Activated T-helper 17 cell treated with anti-CD3 and anti-CD28 coated beads, Interleukin-2, amount 50 U/mL, for 72 hours (primary cell): ENCODE data around the gene DCP1B. TPM values are rescaled to one million over a fixed set of nuclear protein-coding genes. Genes with fewer than 3 reads are reported as not detected.

Experiments
- ATAC-seq: fragments of 150-1000 bp; cut with Tn5 transposase; replicated peaks from 2 replicates; pipeline ENCODE4 v1.10.0; 2021; ENCODE audit warnings: mild to moderate bottlenecking, moderate library complexity
- H3K27ac Mint-ChIP-seq: one replicate; pipeline ENCODE4 v1.8.0; 2022; ENCODE audit warnings: mixed read lengths
- H3K27me3 Mint-ChIP-seq: one replicate; pipeline ENCODE4 v1.8.0; 2022; ENCODE audit warnings: mixed read lengths
- H3K36me3 Mint-ChIP-seq: one replicate; pipeline ENCODE4 v1.8.0; 2022; ENCODE audit warnings: low read depth, mild to moderate bottlenecking, mixed read lengths
- H3K4me1 Mint-ChIP-seq: one replicate; pipeline ENCODE4 v1.8.0; 2022; ENCODE audit warnings: mixed read lengths
- H3K4me3 Mint-ChIP-seq: one replicate; pipeline ENCODE4 v1.8.0; 2022; ENCODE audit warnings: mild to moderate bottlenecking, mixed read lengths
- H3K9me3 Mint-ChIP-seq: one replicate; pipeline ENCODE4 v1.8.0; 2022; ENCODE audit warnings: mixed read lengths
- total RNA-seq, 2 donors: library from RNA; stranded (reverse); gene quantifications; one replicate each; pipeline ENCODE4 v1.2.3, GENCODE V29; 2022

Gene DCP1B
- total RNA-seq, 2 donors from 2014 or later: 16.9 to 19.7 TPM

- Mint-ChIP-seq H3K36me3 (no peaks in the 10 kb centered on the region), H3K4me1 (peaks cover 6% of the 10 kb centered on the region), H3K4me3 (no peak overlapping the region), H3K27ac (no peak overlapping the region), H3K9me3 (no peaks in the 10 kb centered on the region), H3K27me3 (peaks cover 28% of the 10 kb centered on the region)
- no peak for ATAC-seq
These were observed 28.2 kb upstream of the DCP1B start for GRCh38 chr12:2032506-2032905.

GRCh38 chr12:2029851-2030250, 25.6 kb upstream of the DCP1B start:
- Mint-ChIP-seq H3K27ac (no peak overlapping the region), H3K36me3 (no peaks in the 10 kb centered on the region), H3K27me3 (peaks cover 18% of the 10 kb centered on the region), H3K9me3 (no peaks in the 10 kb centered on the region), H3K4me3 (no peak overlapping the region), H3K4me1 (no peaks in the 10 kb centered on the region)
- no peak for ATAC-seq

GRCh38 chr12:2027351-2027750, 23.1 kb upstream of the DCP1B start:
- Mint-ChIP-seq H3K36me3 (no peaks in the 10 kb centered on the region), H3K27ac (no peak overlapping the region), H3K27me3 (peaks cover 10% of the 10 kb centered on the region), H3K4me3 (no peak overlapping the region), H3K4me1 (no peaks in the 10 kb centered on the region), H3K9me3 (no peaks in the 10 kb centered on the region)
- ATAC-seq: no peak

GRCh38 chr12:2023365-2023764, 19.1 kb upstream of the DCP1B start:
- no peaks in the 10 kb centered on the region for H3K4me1 Mint-ChIP-seq
- no peaks in the 10 kb centered on the region for H3K36me3 Mint-ChIP-seq
- peaks cover 14% of the 10 kb centered on the region for H3K27me3 Mint-ChIP-seq
- no peaks in the 10 kb centered on the region for H3K9me3 Mint-ChIP-seq
- H3K4me3 Mint-ChIP-seq: no peak overlapping the region
- ATAC-seq: no peak
- no peak overlapping the region for H3K27ac Mint-ChIP-seq

- Mint-ChIP-seq H3K4me1 (peaks cover 11% of the 10 kb centered on the region), H3K9me3 (no peaks in the 10 kb centered on the region), H3K36me3 (no peaks in the 10 kb centered on the region), H3K27ac (no peak overlapping the region), H3K27me3 (peaks cover 20% of the 10 kb centered on the region), H3K4me3 (no peak overlapping the region)
- no peak for ATAC-seq
These were observed 16.3 kb upstream of the DCP1B start for GRCh38 chr12:2020511-2020910.

GRCh38 chr12:2019126-2019525, 14.9 kb upstream of the DCP1B start:
- no peak for ATAC-seq
- H3K36me3 Mint-ChIP-seq: no peaks in the 10 kb centered on the region
- peaks cover 20% of the 10 kb centered on the region for H3K27me3 Mint-ChIP-seq
- no peaks in the 10 kb centered on the region for H3K9me3 Mint-ChIP-seq
- no peak overlapping the region for H3K4me3 Mint-ChIP-seq
- no peak overlapping the region for H3K27ac Mint-ChIP-seq
- H3K4me1 Mint-ChIP-seq: peaks cover 11% of the 10 kb centered on the region

- Mint-ChIP-seq H3K4me1 (peaks cover 11% of the 10 kb centered on the region), H3K27me3 (peaks cover 20% of the 10 kb centered on the region), H3K4me3 (no peak overlapping the region), H3K27ac (peak overlapping the region; percentile 68), H3K36me3 (no peaks in the 10 kb centered on the region), H3K9me3 (no peaks in the 10 kb centered on the region)
- ATAC-seq: no peak
These were observed 14.1 kb upstream of the DCP1B start for GRCh38 chr12:2018391-2018790.

GRCh38 chr12:2017546-2018337, 13.5 kb upstream of the DCP1B start:
- Mint-ChIP-seq H3K9me3 (no peaks in the 10 kb centered on the region), H3K27ac (peak overlapping the region; percentile 68), H3K4me1 (peaks cover 11% of the 10 kb centered on the region), H3K27me3 (peaks cover 20% of the 10 kb centered on the region), H3K4me3 (peak overlapping the region; percentile 47), H3K36me3 (no peaks in the 10 kb centered on the region)
- peak; percentile 75 for ATAC-seq

GRCh38 chr12:2016862-2017545, 12.7 kb upstream of the DCP1B start:
- H3K36me3 Mint-ChIP-seq: no peaks in the 10 kb centered on the region
- H3K27ac Mint-ChIP-seq: peak overlapping the region; percentile 68
- no peaks in the 10 kb centered on the region for H3K9me3 Mint-ChIP-seq
- peak overlapping the region; percentile 47 for H3K4me3 Mint-ChIP-seq
- ATAC-seq: peak; percentile 87
- peaks cover 11% of the 10 kb centered on the region for H3K4me1 Mint-ChIP-seq
- H3K27me3 Mint-ChIP-seq: peaks cover 20% of the 10 kb centered on the region

- H3K27ac Mint-ChIP-seq: no peak overlapping the region
- no peak for ATAC-seq
- H3K9me3 Mint-ChIP-seq: no peaks in the 10 kb centered on the region
- H3K36me3 Mint-ChIP-seq: no peaks in the 10 kb centered on the region
- H3K4me3 Mint-ChIP-seq: no peak overlapping the region
- peaks cover 11% of the 10 kb centered on the region for H3K4me1 Mint-ChIP-seq
- peaks cover 12% of the 10 kb centered on the region for H3K27me3 Mint-ChIP-seq
These were observed 10.0 kb upstream of the DCP1B start for GRCh38 chr12:2014231-2014630.

GRCh38 chr12:2013527-2014223, 9.4 kb upstream of the DCP1B start:
- Mint-ChIP-seq H3K36me3 (no peaks in the 10 kb centered on the region), H3K27me3 (peaks cover 6% of the 10 kb centered on the region), H3K4me3 (no peak overlapping the region), H3K27ac (no peak overlapping the region), H3K9me3 (no peaks in the 10 kb centered on the region), H3K4me1 (peaks cover 11% of the 10 kb centered on the region)
- no peak for ATAC-seq

GRCh38 chr12:2013086-2013485, 8.8 kb upstream of the DCP1B start:
- no peak for ATAC-seq
- H3K4me1 Mint-ChIP-seq: peaks cover 10% of the 10 kb centered on the region

GRCh38 chr12:2011643-2012607, 7.7 kb upstream of the DCP1B start:
- Mint-ChIP-seq H3K27me3 (no peaks in the 10 kb centered on the region), H3K36me3 (no peaks in the 10 kb centered on the region), H3K4me3 (no peak overlapping the region), H3K27ac (no peak overlapping the region), H3K9me3 (no peaks in the 10 kb centered on the region), H3K4me1 (peaks cover 3% of the 10 kb centered on the region)
- no peak for ATAC-seq

More at GRCh38 chr12:2013086-2013485, 8.8 kb upstream of the DCP1B start:
- no peaks in the 10 kb centered on the region for H3K9me3 Mint-ChIP-seq
- H3K27ac Mint-ChIP-seq: no peak overlapping the region
- peaks cover 3% of the 10 kb centered on the region for H3K27me3 Mint-ChIP-seq
- no peak overlapping the region for H3K4me3 Mint-ChIP-seq
- H3K36me3 Mint-ChIP-seq: no peaks in the 10 kb centered on the region

- Mint-ChIP-seq H3K9me3 (no peaks in the 10 kb centered on the region), H3K4me3 (no peak overlapping the region), H3K27ac (no peak overlapping the region), H3K4me1 (no peaks in the 10 kb centered on the region), H3K36me3 (no peaks in the 10 kb centered on the region), H3K27me3 (no peaks in the 10 kb centered on the region)
- peak; percentile 51 for ATAC-seq
These were observed 5.4 kb upstream of the DCP1B start for GRCh38 chr12:2009623-2010022.
